Ascending aorta (tissue), 2 donors: ENCODE results near the gene ZNF362. TPM values are rescaled to one million over a fixed set of nuclear protein-coding genes. Genes with fewer than 3 reads are reported as not detected.
A peak's percentile ranks its signal among the peaks of the same experiment; 100 is the strongest.

ENCODE experiments used
- DNase-seq, 2 donors: peaks; one replicate each; pipeline ENCODE4 v3.0.0-alpha.2; 2019; ENCODE audit warnings: low spot score in 2 of 2
- H3K27ac ChIP-seq, 2 donors: fragments of 200-600 bp; sonication (generic); one replicate each; pipeline ENCODE4 v1.5.1; 2016 to 2017; ENCODE audit warnings: mild to moderate bottlenecking in 1 of 2
- H3K27me3 ChIP-seq: fragments of 200-600 bp; sonication (generic); one replicate; pipeline ENCODE4 v1.5.1; 2017
- H3K36me3 ChIP-seq, 2 donors: fragments of 200-600 bp; sonication (generic); one replicate each; pipeline ENCODE4 v1.5.1; 2016
- H3K4me1 ChIP-seq, 2 donors: fragments of 200-600 bp; sonication (generic); one replicate each; pipeline ENCODE4 v1.5.1; 2016 to 2017; ENCODE audit warnings: mild to moderate bottlenecking in 1 of 2
- H3K4me3 ChIP-seq, 2 donors: fragments of 200-600 bp; sonication (generic); one replicate each; pipeline ENCODE4 v1.5.1; 2016 to 2017; ENCODE audit warnings: mild to moderate bottlenecking in 1 of 2
- H3K9me3 ChIP-seq, 2 donors: fragments of 200-600 bp; sonication (generic); one replicate each; pipeline ENCODE4 v1.5.1; 2016
- CTCF ChIP-seq, 3 experiments: fragments of 200-600 bp in 2 of 3; fragments of 450-650 bp in 1 of 3; sonication (generic) in 2 of 3; IDR thresholded peaks; one replicate each; pipeline ENCODE4 v1.5.1; 2016 to 2019; ENCODE audit warnings: antibody characterized with exemption in 3 of 3, mild to moderate bottlenecking in 1 of 3, moderate library complexity in 1 of 3
- intact Hi-C: fragments of 100-400 bp; cut with DNase I; formaldehyde crosslinking; loops from one replicate; pipeline ENCODE4 v1.15.1; 2023
- total RNA-seq: library from RNA; depleted of rRNA; stranded (reverse); fragments of >200 nt; gene quantifications from one replicate; pipeline ENCODE4 v1.1.0, GENCODE V29; 2016

ZNF362 gene
- total RNA-seq, 1 donor from 2014 or later = 34.4 TPM

GRCh38 chr1:33254491-33254890, 1.8 kb upstream of the ZNF362 start:
- Histone ChIP-seq H3K36me3 (no peaks in the 10 kb centered on the region), H3K27ac (peak overlapping the region in 1 of 2 donors; percentile 98), H3K9me3 (no peaks in the 10 kb centered on the region), H3K4me1 (peaks cover 6 to 24% of the 10 kb centered on the region in 2 donors), H3K27me3 (no peaks in the 10 kb centered on the region), H3K4me3 (no peak overlapping the region)
- DNase-seq = no peak
- intact Hi-C loops = loop anchor here (2.0 kb wide), 1 partner anchor 128 kb away; no protein-coding TSS in a partner anchor
- no peak for TF ChIP-seq CTCF (IDR thresholded peaks at IDR 0.05)

GRCh38 chr1:33255347-33256220, 708 bp upstream of the ZNF362 start:
- Histone ChIP-seq H3K27ac (peak overlapping the region; percentile 98 to 100), H3K4me3 (peak overlapping the region; percentile 72 to 90), H3K27me3 (no peaks in the 10 kb centered on the region), H3K9me3 (no peaks in the 10 kb centered on the region), H3K36me3 (no peaks in the 10 kb centered on the region), H3K4me1 (peaks cover 15 to 35% of the 10 kb centered on the region in 2 donors)
- no peak for TF ChIP-seq CTCF (IDR thresholded peaks at IDR 0.05)
- intact Hi-C loops = loop anchor here (1.0 to 5.0 kb wide), 5 partner anchors 42 to 215 kb away; partner anchors contain the start of gene TRIM62
- DNase-seq = peak; percentile 65 to 91

- peak overlapping the region in 1 of 2 donors; percentile 100 for H3K27ac ChIP-seq
- intact Hi-C loops = loop anchor here (5.0 kb wide), 3 partner anchors 41 to 81 kb away; partner anchors contain the start of gene TRIM62
- TF ChIP-seq CTCF (IDR thresholded peaks at IDR 0.05) = no peak
Observed at GRCh38 chr1:33256221-33256470, 146 bp upstream of the ZNF362 start.

GRCh38 chr1:33257207-33257771, 997 bp downstream of the ZNF362 start:
- peak overlapping the region; percentile 74 to 82 for H3K4me3 ChIP-seq
- TF ChIP-seq CTCF (IDR thresholded peaks at IDR 0.05) = no peak
- H3K27ac ChIP-seq = peak overlapping the region; percentile 95 to 97
- intact Hi-C loops = loop anchor here (5.0 kb wide), 3 partner anchors 40 to 80 kb away; partner anchors contain the start of gene TRIM62
- no peaks in the 10 kb centered on the region for H3K27me3 ChIP-seq
- H3K4me1 ChIP-seq = peaks cover 19 to 46% of the 10 kb centered on the region in 2 donors
- H3K9me3 ChIP-seq = no peaks in the 10 kb centered on the region
- H3K36me3 ChIP-seq = no peaks in the 10 kb centered on the region
- no peak for DNase-seq

More at GRCh38 chr1:33256221-33256470, 146 bp upstream of the ZNF362 start:
- no peak for DNase-seq
- Histone ChIP-seq H3K9me3 (no peaks in the 10 kb centered on the region), H3K4me1 (peaks cover 15 to 41% of the 10 kb centered on the region in 2 donors), H3K36me3 (no peaks in the 10 kb centered on the region), H3K27me3 (no peaks in the 10 kb centered on the region), H3K4me3 (peak overlapping the region; percentile 72 to 90)

GRCh38 chr1:33257772-33258712, 1.8 kb downstream of the ZNF362 start:
- H3K9me3 ChIP-seq = no peaks in the 10 kb centered on the region
- intact Hi-C loops = loop anchor here (5.0 kb wide), 3 partner anchors 39 to 79 kb away; partner anchors contain the start of gene TRIM62
- no peak for TF ChIP-seq CTCF (IDR thresholded peaks at IDR 0.05)
- H3K27me3 ChIP-seq = no peaks in the 10 kb centered on the region
- H3K36me3 ChIP-seq = peaks cover 0 to 5% of the 10 kb centered on the region in 2 donors
- peak overlapping the region; percentile 95 to 97 for H3K27ac ChIP-seq
- no peak for DNase-seq
- H3K4me1 ChIP-seq = peaks cover 19 to 50% of the 10 kb centered on the region in 2 donors
- peak overlapping the region; percentile 74 to 82 for H3K4me3 ChIP-seq
